ENCODE data around the gene RPL41.

GRCh38 chr12:56128670-56129205 lies 12.3 kb downstream of the RPL41 start:
- no peak for TF ChIP-seq SPI1 (IDR thresholded peaks at IDR 0.05; ENCODE audit: borderline replicate concordance, low read depth)
- TF ChIP-seq POLR2AphosphoS5 (IDR thresholded peaks at IDR 0.05; ENCODE audit: low read depth): no peak
- TF ChIP-seq CTCF (IDR thresholded peaks at IDR 0.05; ENCODE audit: insufficient read depth, low read length): no peak
- no peak for TF ChIP-seq GABPA (IDR thresholded peaks at IDR 0.05; ENCODE audit: low read depth)
